AG09309 (cell line): Measurements from ENCODE around the gene RHOBTB3.

Source experiments
- DNase-seq: peaks from one replicate; pipeline ENCODE4 v3.0.0-alpha.2; 2010; ENCODE audit warnings: low read depth
- H3K4me3 ChIP-seq: 2 replicates; pipeline ENCODE4 v1.5.1; 2011; ENCODE audit warnings: mild to moderate bottlenecking, low read depth, low read length, moderate library complexity; ENCODE audit not compliant: control insufficient read depth
- TF ChIP-seq, protein P1 (sequence below): IDR thresholded peaks from 2 replicates; pipeline ENCODE4 v1.5.1; 2011; ENCODE audit warnings: mild to moderate bottlenecking, low read depth, low read length, inconsistent platforms; ENCODE audit not compliant: insufficient read depth, control insufficient read depth; ENCODE audit errors: missing control alignments

The RHOBTB3 gene

DNA sequence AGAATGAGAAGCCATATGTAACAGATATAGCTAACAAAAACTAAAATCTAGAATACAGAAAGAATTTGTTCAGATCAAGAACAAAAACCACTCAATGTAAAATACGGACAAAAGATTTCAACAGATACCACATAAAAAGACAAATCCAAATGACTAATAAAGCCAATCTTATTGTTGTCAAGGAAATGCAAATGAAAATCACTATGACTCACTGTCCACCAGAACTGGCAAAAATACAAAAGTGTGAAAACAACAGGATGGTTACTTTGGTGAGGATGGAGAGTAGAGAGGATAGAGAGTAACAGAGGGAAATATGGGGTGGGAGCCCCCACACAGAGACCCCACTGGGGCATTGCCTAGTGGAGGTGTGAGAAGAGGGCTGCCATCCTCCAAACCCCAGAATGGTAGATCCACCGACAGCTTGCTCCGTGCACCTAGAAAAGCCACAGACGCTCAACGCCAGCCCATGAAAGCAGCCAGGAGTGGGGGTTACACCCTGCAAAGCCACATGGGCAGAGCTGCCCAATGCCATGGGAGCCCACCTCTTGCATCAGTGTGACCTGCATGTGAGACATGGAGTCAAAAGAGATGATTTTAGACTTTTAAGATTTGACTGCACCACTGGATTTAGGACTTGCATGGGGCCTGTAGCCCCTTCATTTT, 15.2 kb upstream of the RHOBTB3 start:
- DNase-seq: peak; percentile 63
- no peak overlapping the region for H3K4me3 ChIP-seq
- TF ChIP-seq, protein P1, sequence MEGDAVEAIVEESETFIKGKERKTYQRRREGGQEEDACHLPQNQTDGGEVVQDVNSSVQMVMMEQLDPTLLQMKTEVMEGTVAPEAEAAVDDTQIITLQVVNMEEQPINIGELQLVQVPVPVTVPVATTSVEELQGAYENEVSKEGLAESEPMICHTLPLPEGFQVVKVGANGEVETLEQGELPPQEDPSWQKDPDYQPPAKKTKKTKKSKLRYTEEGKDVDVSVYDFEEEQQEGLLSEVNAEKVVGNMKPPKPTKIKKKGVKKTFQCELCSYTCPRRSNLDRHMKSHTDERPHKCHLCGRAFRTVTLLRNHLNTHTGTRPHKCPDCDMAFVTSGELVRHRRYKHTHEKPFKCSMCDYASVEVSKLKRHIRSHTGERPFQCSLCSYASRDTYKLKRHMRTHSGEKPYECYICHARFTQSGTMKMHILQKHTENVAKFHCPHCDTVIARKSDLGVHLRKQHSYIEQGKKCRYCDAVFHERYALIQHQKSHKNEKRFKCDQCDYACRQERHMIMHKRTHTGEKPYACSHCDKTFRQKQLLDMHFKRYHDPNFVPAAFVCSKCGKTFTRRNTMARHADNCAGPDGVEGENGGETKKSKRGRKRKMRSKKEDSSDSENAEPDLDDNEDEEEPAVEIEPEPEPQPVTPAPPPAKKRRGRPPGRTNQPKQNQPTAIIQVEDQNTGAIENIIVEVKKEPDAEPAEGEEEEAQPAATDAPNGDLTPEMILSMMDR: no peak

GRCh38 chr5:95717439-95717838, 13.7 kb upstream of the RHOBTB3 start:
- DNase-seq: no peak
- H3K4me3 ChIP-seq: no peak overlapping the region
- TF ChIP-seq, protein P1: no peak

GRCh38 chr5:95718203-95718602, 12.9 kb upstream of the RHOBTB3 start:
- no peak overlapping the region for H3K4me3 ChIP-seq
- no peak for DNase-seq
- TF ChIP-seq, protein P1: no peak

DNA sequence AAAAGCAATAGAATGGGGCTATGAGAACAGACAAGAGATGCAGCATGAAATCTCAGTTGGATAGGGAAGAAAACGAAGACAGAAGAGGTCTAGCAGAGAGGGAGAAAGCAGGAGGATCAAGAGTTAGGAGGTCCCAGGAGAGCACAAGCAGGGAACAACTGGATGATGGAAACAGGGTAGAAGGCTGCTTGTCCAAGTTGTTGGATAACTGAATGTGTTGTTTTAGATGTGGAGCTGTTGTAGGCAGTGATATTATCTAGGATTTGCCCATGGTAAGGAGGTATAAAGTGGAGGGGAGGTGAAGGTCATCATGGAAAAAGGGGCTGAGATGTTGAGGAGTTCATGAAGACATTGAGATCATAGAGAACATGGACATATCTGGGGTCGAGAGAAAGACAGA, 12.4 kb upstream of the RHOBTB3 start:
- no peak overlapping the region for H3K4me3 ChIP-seq
- DNase-seq: no peak
- TF ChIP-seq, protein P1: no peak

- H3K4me3 ChIP-seq: no peak overlapping the region
- TF ChIP-seq, protein P1: no peak
- DNase-seq: no peak
Observed at GRCh38 chr5:95720094-95720786, 10.9 kb upstream of the RHOBTB3 start.

- TF ChIP-seq, protein P1: no peak
- DNase-seq: no peak
- H3K4me3 ChIP-seq: no peak overlapping the region
Observed at GRCh38 chr5:95721582-95722295, 9.4 kb upstream of the RHOBTB3 start.
